Measurements from ENCODE around the gene BAIAP3. TPM values are rescaled to one million over a fixed set of nuclear protein-coding genes. Genes with fewer than 3 reads are reported as not detected.

BAIAP3 gene
- total RNA-seq, 1 experiment from 2014 or later, result 44.7 TPM

GRCh38 chr16:1341495-1342420 lies 8.3 kb downstream of the BAIAP3 start (continued):
- TF ChIP-seq TCF7L2 (IDR thresholded peaks at IDR 0.05; ENCODE audit: borderline replicate concordance, extremely low read depth, insufficient read depth, insufficient read length) (no peak), RAD21 (IDR thresholded peaks at IDR 0.05; ENCODE audit: low read depth) (no peak), EZH2phosphoT487 (IDR thresholded peaks at IDR 0.05; ENCODE audit: borderline replicate concordance) (no peak), POLR2A (IDR thresholded peaks at IDR 0.05; ENCODE audit: borderline replicate concordance, extremely low read depth, insufficient read depth, insufficient read length) (no peak), POLR2AphosphoS5 (IDR thresholded peaks at IDR 0.05; ENCODE audit: low read depth, low read length) (no peak), ZNF274 (IDR thresholded peaks at IDR 0.05; ENCODE audit: low read depth, low read length) (no peak), SIN3A (IDR thresholded peaks at IDR 0.05; ENCODE audit: low read depth) (no peak), CEBPB (IDR thresholded peaks at IDR 0.05; ENCODE audit: low read depth) (no peak), ZFX (IDR thresholded peaks at IDR 0.05) (no peak), JUND (IDR thresholded peaks at IDR 0.05) (no peak), EGR1 (IDR thresholded peaks at IDR 0.05; ENCODE audit: low read depth) (no peak), FOSL1 (IDR thresholded peaks at IDR 0.05; ENCODE audit: low read depth) (no peak), SRF (IDR thresholded peaks at IDR 0.05; ENCODE audit: low read depth) (no peak)

- H3K4me1 ChIP-seq (ENCODE audit: control insufficient read depth in 1 of 2, insufficient read depth in 2 of 2, low read length in 2 of 2), result peaks cover 9 to 19% of the 10 kb centered on the region in 2 experiments; a peak in 3 of 4 replicates
- peak overlapping the region; percentile 22; the same call in 1 of the 2 replicates for H3K27ac ChIP-seq (ENCODE audit: low read depth, low read length)
- H3K9me2 ChIP-seq (ENCODE audit: insufficient read depth), result no peaks in the 10 kb centered on the region
- H3K36me3 ChIP-seq (ENCODE audit: control insufficient read depth in 1 of 2, insufficient read depth in 2 of 2, low read length in 2 of 2), result no peaks in the 10 kb centered on the region
- no TSS peak for BruUV-seq (replicated peaks)
- no peak overlapping the region for H3K9ac ChIP-seq (ENCODE audit: low read length)
- H3K79me2 ChIP-seq (ENCODE audit: insufficient read depth, low read length), result no peaks in the 10 kb centered on the region
- POLR2A ChIA-PET, result interaction anchor here (0.6 to 1.2 kb wide), 4 partner anchors 9 to 276 kb away, joined by 4 to 10 read pairs (median 4); partner anchors contain the start of gene BAIAP3
- H3K9me3 ChIP-seq (ENCODE audit: control insufficient read depth in 1 of 2, insufficient read depth in 1 of 2, low read depth in 1 of 2, low read length in 2 of 2), result no peaks in the 10 kb centered on the region
- RAD21 ChIA-PET (ENCODE audit: low non-redundant PET in 1 of 2, low total read pairs in 2 of 2, uncharacterized antibody in 2 of 2, unreplicated experiment in 2 of 2), result no interaction called here
- ATAC-seq (peak; percentile 98), DNase-seq (ENCODE audit: low read depth, low spot score) (peak; percentile 95)
- H2AFZ ChIP-seq (ENCODE audit: low read depth, low read length, poor library complexity, severe bottlenecking), result no peak overlapping the region
- peak overlapping the region; percentile 59 for H3K4me2 ChIP-seq (ENCODE audit: low read length)
- no peak overlapping the region for H3K4me3 ChIP-seq (replicated peaks in 1 of 2; ENCODE audit: low read depth in 1 of 2, low read length in 2 of 2)
- TF ChIP-seq MAX (IDR thresholded peaks at IDR 0.05), result peak; percentile 62; the same call in 1 of the 2 replicates
- peak; percentile 32; the same call in 1 of the 2 replicates for TF ChIP-seq POLR2AphosphoS5 (IDR thresholded peaks at IDR 0.05; ENCODE audit: low read depth, low read length)
- peak; percentile 88 for TF ChIP-seq EGR1 (IDR thresholded peaks at IDR 0.05; ENCODE audit: low read depth)
- peak; percentile 92 for TF ChIP-seq SP1 (IDR thresholded peaks at IDR 0.05; ENCODE audit: low read depth)
- TF ChIP-seq CTCF (IDR thresholded peaks at IDR 0.05 in 2 of 3, conservative IDR thresholded peaks at IDR 0.05 in 1 of 3; ENCODE audit: borderline replicate concordance in 1 of 3, insufficient read depth in 1 of 3, low read depth in 2 of 3, low read length in 2 of 3), result peak in 1 of 3 experiments; percentile 13; a peak in 1 of 6 replicates
- no peak for TF ChIP-seq YY1 (IDR thresholded peaks at IDR 0.05; ENCODE audit: extremely low read depth, insufficient replicate concordance, low read depth, low read length)
- TF ChIP-seq RAD21 (IDR thresholded peaks at IDR 0.05; ENCODE audit: low read depth), result no peak
- H4K20me1 ChIP-seq (ENCODE audit: insufficient read depth), result no peaks in the 10 kb centered on the region
- CTCF ChIA-PET, result interaction anchor here (0.6 kb wide), 2 partner anchors 21 to 627 kb away, joined by 3 to 4 read pairs; no protein-coding TSS in a partner anchor
- H3K27me3 ChIP-seq (ENCODE audit: insufficient read depth, low read length), result no peaks in the 10 kb centered on the region
- intact Hi-C loops (cut with micrococcal nuclease), result no loop called here
Observed at GRCh38 chr16:1342526-1343427, 9.3 kb downstream of the BAIAP3 start.
